GM19023 (cell line): ENCODE measurements around the gene PLS1.

ENCODE experiments used
- ATAC-seq: cut with Tn5 transposase; IDR thresholded peaks from one replicate; pipeline ENCODE4 v1.9.1; 2021; ENCODE audit warnings: mild to moderate bottlenecking, moderate library complexity; ENCODE audit not compliant: unreplicated experiment

Gene PLS1

GRCh38 chr3:142754494-142754893 is 158.3 kb downstream of the PLS1 start:
- no peak for ATAC-seq
